ENCODE measurements around the gene GJA5. TPM values are rescaled to one million over a fixed set of nuclear protein-coding genes. Genes with fewer than 3 reads are reported as not detected.

The GJA5 gene
- total RNA-seq, 1 experiment from 2014 or later, result 1.1 TPM

DNA sequence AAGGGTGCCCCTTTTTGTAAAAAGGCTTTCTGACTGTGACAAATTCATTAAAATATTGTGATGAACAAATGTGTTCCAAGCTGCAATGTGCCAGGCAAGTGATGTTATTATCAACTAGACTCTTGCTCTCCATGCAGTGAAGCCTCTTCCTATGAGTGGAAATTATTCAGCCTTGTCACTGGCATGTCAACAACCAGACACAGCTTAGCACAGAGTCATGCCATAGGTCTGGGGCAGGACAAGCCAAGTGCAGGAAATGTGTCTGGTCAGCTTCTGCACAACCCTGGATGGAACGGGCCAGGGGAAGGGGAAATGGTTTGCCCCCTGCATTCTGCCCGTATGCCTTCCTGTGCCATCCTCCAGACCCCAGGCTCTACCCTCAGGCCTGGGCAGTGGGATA, 27.4 kb upstream of the GJA5 start:
- ATAC-seq (peak; percentile 51), DNase-seq (no peak)
- no peaks in the 10 kb centered on the region for H3K9me3 ChIP-seq (ENCODE audit: low read length)
- no peak for TF ChIP-seq EZH2 (IDR thresholded peaks at IDR 0.05; ENCODE audit: low read length, unreplicated experiment)
- TF ChIP-seq EZH2phosphoT487 (IDR thresholded peaks at IDR 0.05; ENCODE audit: borderline replicate concordance, low read length), result no peak
- TF ChIP-seq, protein P1, sequence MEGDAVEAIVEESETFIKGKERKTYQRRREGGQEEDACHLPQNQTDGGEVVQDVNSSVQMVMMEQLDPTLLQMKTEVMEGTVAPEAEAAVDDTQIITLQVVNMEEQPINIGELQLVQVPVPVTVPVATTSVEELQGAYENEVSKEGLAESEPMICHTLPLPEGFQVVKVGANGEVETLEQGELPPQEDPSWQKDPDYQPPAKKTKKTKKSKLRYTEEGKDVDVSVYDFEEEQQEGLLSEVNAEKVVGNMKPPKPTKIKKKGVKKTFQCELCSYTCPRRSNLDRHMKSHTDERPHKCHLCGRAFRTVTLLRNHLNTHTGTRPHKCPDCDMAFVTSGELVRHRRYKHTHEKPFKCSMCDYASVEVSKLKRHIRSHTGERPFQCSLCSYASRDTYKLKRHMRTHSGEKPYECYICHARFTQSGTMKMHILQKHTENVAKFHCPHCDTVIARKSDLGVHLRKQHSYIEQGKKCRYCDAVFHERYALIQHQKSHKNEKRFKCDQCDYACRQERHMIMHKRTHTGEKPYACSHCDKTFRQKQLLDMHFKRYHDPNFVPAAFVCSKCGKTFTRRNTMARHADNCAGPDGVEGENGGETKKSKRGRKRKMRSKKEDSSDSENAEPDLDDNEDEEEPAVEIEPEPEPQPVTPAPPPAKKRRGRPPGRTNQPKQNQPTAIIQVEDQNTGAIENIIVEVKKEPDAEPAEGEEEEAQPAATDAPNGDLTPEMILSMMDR (conservative IDR thresholded peaks at IDR 0.05; ENCODE audit: low read depth, low read length), result no peak
- H3K9ac ChIP-seq (ENCODE audit: low read length), result no peak overlapping the region
- CTCF ChIA-PET, result no interaction called here
- H3K36me3 ChIP-seq (ENCODE audit: low read depth, low read length), result no peaks in the 10 kb centered on the region
- H4K20me1 ChIP-seq (ENCODE audit: low read length), result no peaks in the 10 kb centered on the region
- no peak overlapping the region for H2AFZ ChIP-seq (ENCODE audit: low read length)
- intact Hi-C loops (cut with micrococcal nuclease), result loop anchor here (10.0 kb wide), 1 partner anchor 47 kb away; no protein-coding TSS in a partner anchor
- H3K4me3 ChIP-seq (ENCODE audit: low read length), result no peak overlapping the region
- no peaks in the 10 kb centered on the region for H3F3A ChIP-seq (ENCODE audit: low read length, unreplicated experiment)
- H3K27ac ChIP-seq (ENCODE audit: low read length), result no peak overlapping the region
- no TSS peak for BruUV-seq (replicated peaks)
- no peak overlapping the region for H3K4me2 ChIP-seq (ENCODE audit: low read length)
- H3K4me1 ChIP-seq (ENCODE audit: insufficient read depth, low read length), result no peaks in the 10 kb centered on the region
- POLR2A ChIA-PET (ENCODE audit: unreplicated experiment), result no interaction called here
- H3K9me2 ChIP-seq (replicated peaks; ENCODE audit: low read length), result no peaks in the 10 kb centered on the region
- no peaks in the 10 kb centered on the region for H3K27me3 ChIP-seq (ENCODE audit: low read length)
- no peaks in the 10 kb centered on the region for H3K79me2 ChIP-seq (ENCODE audit: low read length)

DNA sequence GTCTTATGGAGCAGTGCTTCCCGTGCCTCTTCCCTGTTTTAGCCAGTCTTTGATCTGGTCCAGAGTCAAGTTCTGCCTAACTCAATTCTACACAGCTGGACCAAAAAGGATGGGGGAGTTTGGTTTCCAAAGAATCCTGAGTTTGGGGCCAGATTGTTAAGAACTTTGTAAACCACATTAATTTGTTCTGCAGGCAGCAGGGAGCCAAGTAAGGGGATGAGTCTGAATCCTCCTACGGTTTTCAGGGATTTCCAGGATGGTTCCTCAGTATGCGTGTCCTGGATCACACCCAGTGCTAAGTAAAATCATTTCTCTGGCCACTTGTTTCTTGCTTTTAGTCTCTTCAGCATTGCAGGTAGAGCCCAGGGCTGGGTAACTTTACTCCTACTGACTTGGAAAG, 26.1 kb upstream of the GJA5 start:
- Histone ChIP-seq H4K20me1 (ENCODE audit: low read length) (no peaks in the 10 kb centered on the region), H3K36me3 (ENCODE audit: low read depth, low read length) (no peaks in the 10 kb centered on the region), H3K27me3 (ENCODE audit: low read length) (no peaks in the 10 kb centered on the region), H3K4me3 (ENCODE audit: low read length) (no peak overlapping the region), H2AFZ (ENCODE audit: low read length) (no peak overlapping the region), H3F3A (ENCODE audit: low read length, unreplicated experiment) (no peaks in the 10 kb centered on the region), H3K9me2 (replicated peaks; ENCODE audit: low read length) (no peaks in the 10 kb centered on the region), H3K4me1 (ENCODE audit: insufficient read depth, low read length) (peaks cover 4% of the 10 kb centered on the region), H3K4me2 (ENCODE audit: low read length) (no peak overlapping the region), H3K27ac (ENCODE audit: low read length) (no peak overlapping the region), H3K9ac (ENCODE audit: low read length) (no peak overlapping the region), H3K79me2 (ENCODE audit: low read length) (no peaks in the 10 kb centered on the region), H3K9me3 (ENCODE audit: low read length) (no peaks in the 10 kb centered on the region)
- no peak for ATAC-seq
- TF ChIP-seq EZH2 (IDR thresholded peaks at IDR 0.05; ENCODE audit: low read length, unreplicated experiment) (no peak), EZH2phosphoT487 (IDR thresholded peaks at IDR 0.05; ENCODE audit: borderline replicate concordance, low read length) (no peak)
- TF ChIP-seq, protein P1 (conservative IDR thresholded peaks at IDR 0.05; ENCODE audit: low read depth, low read length), result no peak
- intact Hi-C loops (cut with micrococcal nuclease), result loop anchor here (10.0 kb wide), 1 partner anchor 48 kb away; no protein-coding TSS in a partner anchor
- BruUV-seq (replicated peaks), result no TSS peak
- ChIA-PET CTCF (no interaction called here), POLR2A (ENCODE audit: unreplicated experiment) (no interaction called here)
- DNase-seq, result no peak

DNA sequence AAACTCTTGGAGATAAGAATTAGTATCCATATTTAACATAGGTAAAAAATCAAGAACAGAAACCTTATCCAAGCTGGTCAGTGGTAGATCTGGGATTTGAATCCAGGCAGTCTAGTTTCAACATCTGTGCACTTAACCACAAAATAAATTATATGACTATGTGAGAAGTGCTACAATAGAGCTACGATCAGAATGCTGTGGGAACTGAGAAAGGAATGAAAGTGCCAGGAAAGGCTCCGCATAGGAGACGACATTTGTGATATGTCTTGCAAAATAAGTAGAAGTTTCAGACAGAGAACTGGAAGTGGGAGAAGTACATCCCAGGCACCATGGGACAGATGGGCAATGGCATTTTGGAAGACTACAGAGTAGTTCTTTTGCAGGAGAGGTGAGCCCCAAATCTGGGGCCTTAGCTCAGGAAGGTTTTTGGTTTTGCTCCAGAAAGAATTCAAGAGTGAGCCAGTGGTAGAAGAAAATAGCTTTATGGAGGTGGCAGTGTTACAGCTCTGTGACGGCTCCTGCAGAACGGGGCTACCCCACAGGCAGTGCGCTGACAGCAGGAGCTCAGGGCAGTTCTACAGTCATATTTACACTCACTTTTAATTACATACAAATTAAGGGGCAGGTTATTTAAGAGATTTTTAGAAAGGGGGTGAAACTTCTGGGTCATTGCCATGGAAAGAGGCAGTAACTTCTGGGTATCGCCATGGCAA, 25.5 kb upstream of the GJA5 start:
- no peaks in the 10 kb centered on the region for H4K20me1 ChIP-seq (ENCODE audit: low read length)
- no peak overlapping the region for H3K27ac ChIP-seq (ENCODE audit: low read length)
- intact Hi-C loops (cut with micrococcal nuclease), result loop anchor here (10.0 kb wide), 1 partner anchor 49 kb away; no protein-coding TSS in a partner anchor
- H3K9me3 ChIP-seq (ENCODE audit: low read length), result no peaks in the 10 kb centered on the region
- H3K9ac ChIP-seq (ENCODE audit: low read length), result no peak overlapping the region
- no peaks in the 10 kb centered on the region for H3K27me3 ChIP-seq (ENCODE audit: low read length)
- H3K9me2 ChIP-seq (replicated peaks; ENCODE audit: low read length), result no peaks in the 10 kb centered on the region
- ChIA-PET POLR2A (ENCODE audit: unreplicated experiment) (no interaction called here), CTCF (no interaction called here)
- no peaks in the 10 kb centered on the region for H3K79me2 ChIP-seq (ENCODE audit: low read length)
- H3K36me3 ChIP-seq (ENCODE audit: low read depth, low read length), result no peaks in the 10 kb centered on the region
- H3K4me2 ChIP-seq (ENCODE audit: low read length), result no peak overlapping the region
- H3K4me1 ChIP-seq (ENCODE audit: insufficient read depth, low read length), result peaks cover 9% of the 10 kb centered on the region
- H2AFZ ChIP-seq (ENCODE audit: low read length), result no peak overlapping the region
- no peak for DNase-seq
- no peak overlapping the region for H3K4me3 ChIP-seq (ENCODE audit: low read length)
- BruUV-seq (replicated peaks), result no TSS peak
- H3F3A ChIP-seq (ENCODE audit: low read length, unreplicated experiment), result no peaks in the 10 kb centered on the region
- no peak for ATAC-seq
- no peak for TF ChIP-seq EZH2phosphoT487 (IDR thresholded peaks at IDR 0.05; ENCODE audit: borderline replicate concordance, low read length)
- TF ChIP-seq EZH2 (IDR thresholded peaks at IDR 0.05; ENCODE audit: low read length, unreplicated experiment), result no peak
- TF ChIP-seq, protein P1 (conservative IDR thresholded peaks at IDR 0.05; ENCODE audit: low read depth, low read length), result no peak
